ENCODE data around the gene PELI2.

GRCh38 chr14:56215180-56215579 lies 97.0 kb downstream of the PELI2 start:
- TF ChIP-seq POLR2A (IDR thresholded peaks at IDR 0.05; ENCODE audit: low read depth, low read length) (no peak), POLR2AphosphoS5 (IDR thresholded peaks at IDR 0.05; ENCODE audit: low read depth, low read length) (no peak)
